ENCODE data around the gene TRAK2.

DNA sequence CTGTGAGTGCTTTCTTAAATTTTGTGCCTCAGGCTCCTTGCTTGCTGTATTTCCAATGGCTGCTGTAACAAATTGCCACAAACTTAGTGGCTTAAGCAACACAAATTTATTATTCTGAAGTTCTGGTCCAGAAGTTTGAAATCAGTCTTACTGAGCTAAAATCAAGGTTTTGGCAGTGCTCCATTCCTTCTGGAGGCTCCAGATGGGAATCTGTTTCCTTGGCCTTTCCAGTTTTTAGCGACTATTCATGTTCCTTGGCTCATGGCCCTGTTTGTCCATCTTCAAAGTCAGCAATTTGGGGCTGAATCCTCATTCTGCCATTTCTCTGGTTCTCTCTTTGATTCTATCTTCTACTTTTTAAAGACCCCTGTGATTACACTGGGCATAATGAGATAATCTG, 32.1 kb upstream of the TRAK2 start:
- TF ChIP-seq CTCF (IDR thresholded peaks at IDR 0.05), result no peak
- no peak for TF ChIP-seq MEF2A (IDR thresholded peaks at IDR 0.05; ENCODE audit: borderline replicate concordance, low read depth)
- TF ChIP-seq MXI1 (IDR thresholded peaks at IDR 0.05; ENCODE audit: low read depth, low read length), result no peak
- TF ChIP-seq FOXM1 (IDR thresholded peaks at IDR 0.05; ENCODE audit: low read depth), result no peak
- no peak for TF ChIP-seq RCOR1 (IDR thresholded peaks at IDR 0.05; ENCODE audit: low read length)
- TF ChIP-seq POLR2AphosphoS5 (IDR thresholded peaks at IDR 0.05; ENCODE audit: low read depth, low read length), result no peak
- TF ChIP-seq, protein P1, sequence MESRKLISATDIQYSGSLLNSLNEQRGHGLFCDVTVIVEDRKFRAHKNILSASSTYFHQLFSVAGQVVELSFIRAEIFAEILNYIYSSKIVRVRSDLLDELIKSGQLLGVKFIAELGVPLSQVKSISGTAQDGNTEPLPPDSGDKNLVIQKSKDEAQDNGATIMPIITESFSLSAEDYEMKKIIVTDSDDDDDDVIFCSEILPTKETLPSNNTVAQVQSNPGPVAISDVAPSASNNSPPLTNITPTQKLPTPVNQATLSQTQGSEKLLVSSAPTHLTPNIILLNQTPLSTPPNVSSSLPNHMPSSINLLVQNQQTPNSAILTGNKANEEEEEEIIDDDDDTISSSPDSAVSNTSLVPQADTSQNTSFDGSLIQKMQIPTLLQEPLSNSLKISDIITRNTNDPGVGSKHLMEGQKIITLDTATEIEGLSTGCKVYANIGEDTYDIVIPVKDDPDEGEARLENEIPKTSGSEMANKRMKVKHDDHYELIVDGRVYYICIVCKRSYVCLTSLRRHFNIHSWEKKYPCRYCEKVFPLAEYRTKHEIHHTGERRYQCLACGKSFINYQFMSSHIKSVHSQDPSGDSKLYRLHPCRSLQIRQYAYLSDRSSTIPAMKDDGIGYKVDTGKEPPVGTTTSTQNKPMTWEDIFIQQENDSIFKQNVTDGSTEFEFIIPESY (IDR thresholded peaks at IDR 0.05; ENCODE audit: borderline replicate concordance, low read depth), result no peak
- TF ChIP-seq RFX5 (IDR thresholded peaks at IDR 0.05; ENCODE audit: low read length), result no peak
- TF ChIP-seq RAD21 (IDR thresholded peaks at IDR 0.05; ENCODE audit: low read length), result no peak
- no peak for TF ChIP-seq TAF1 (IDR thresholded peaks at IDR 0.05; ENCODE audit: borderline replicate concordance, low read depth, low read length)
